ENCODE results near the gene MMP24. TPM values are rescaled to one million over a fixed set of nuclear protein-coding genes. Genes with fewer than 3 reads are reported as not detected.

Gene MMP24
- total and polyA plus RNA-seq, 2 of the 13 experiments (the other 11 are each of a cell fraction or from before 2014, with no cell fraction given), result 0.29 to 0.35 TPM

GRCh38 chr20:35307666-35308653 is 81.5 kb downstream of the MMP24 start:
- ChIA-PET POLR2A (interaction anchor here (0.6 to 6.5 kb wide), 9 partner anchors 12 to 147 kb away, joined by 3 to 78 read pairs (median 26); partner anchors contain the start of genes CEP250 and EIF6), CTCF (ENCODE audit: low intra/inter-chr PET ratio, low total read pairs) (interaction anchor here (0.6 to 6.9 kb wide), 3 partner anchors 12 to 22 kb away, joined by 3 to 204 read pairs (median 4); no protein-coding TSS in a partner anchor)
- H3K9me3 ChIP-seq (ENCODE audit: low read length), result no peaks in the 10 kb centered on the region
- H3K79me2 ChIP-seq (ENCODE audit: insufficient read depth, low read length), result no peaks in the 10 kb centered on the region
- FAIRE-seq, result no peak
- no peaks in the 10 kb centered on the region for H3K27me3 ChIP-seq (ENCODE audit: control insufficient read depth in 1 of 2, insufficient read depth in 2 of 2, low read length in 2 of 2)
- peaks cover 14 to 50% of the 10 kb centered on the region in 2 experiments for H3K36me3 ChIP-seq (replicated peaks in 1 of 2; ENCODE audit: control insufficient read depth in 1 of 2, insufficient read depth in 2 of 2, low read length in 2 of 2)
- peak; percentile 12 for TF ChIP-seq XRCC5 (optimal IDR thresholded peaks at IDR 0.05; ENCODE audit: low read length)
- no peak for TF ChIP-seq PLRG1 (conservative IDR thresholded peaks at IDR 0.05)
- TF ChIP-seq MATR3 (CRISPR knock-in tag; IDR thresholded peaks at IDR 0.05), result 0 out of 2 replicates have a peak, but pooled peaks have one; percentile 2
- TF ChIP-seq MAFK (conservative IDR thresholded peaks at IDR 0.05 in 1 of 2, IDR thresholded peaks at IDR 0.05 in 1 of 2; ENCODE audit: low read length in 2 of 2), result peak in 1 of 2 experiments; percentile 28; a peak in 1 of 4 replicates
- no peak for TF ChIP-seq FOSL1 (CRISPR knock-in tag; IDR thresholded peaks at IDR 0.05; ENCODE audit: borderline replicate concordance)
- TF ChIP-seq MNT (IDR thresholded peaks at IDR 0.05), result peak; percentile 65
- peak; percentile 71; the same call in 1 of the 2 replicates for TF ChIP-seq HNRNPL (IDR thresholded peaks at IDR 0.05; ENCODE audit: low read depth, low read length)
- TF ChIP-seq ZNF687 (CRISPR knock-in tag; IDR thresholded peaks at IDR 0.05), result peak; percentile 57
- TF ChIP-seq, protein P1, sequence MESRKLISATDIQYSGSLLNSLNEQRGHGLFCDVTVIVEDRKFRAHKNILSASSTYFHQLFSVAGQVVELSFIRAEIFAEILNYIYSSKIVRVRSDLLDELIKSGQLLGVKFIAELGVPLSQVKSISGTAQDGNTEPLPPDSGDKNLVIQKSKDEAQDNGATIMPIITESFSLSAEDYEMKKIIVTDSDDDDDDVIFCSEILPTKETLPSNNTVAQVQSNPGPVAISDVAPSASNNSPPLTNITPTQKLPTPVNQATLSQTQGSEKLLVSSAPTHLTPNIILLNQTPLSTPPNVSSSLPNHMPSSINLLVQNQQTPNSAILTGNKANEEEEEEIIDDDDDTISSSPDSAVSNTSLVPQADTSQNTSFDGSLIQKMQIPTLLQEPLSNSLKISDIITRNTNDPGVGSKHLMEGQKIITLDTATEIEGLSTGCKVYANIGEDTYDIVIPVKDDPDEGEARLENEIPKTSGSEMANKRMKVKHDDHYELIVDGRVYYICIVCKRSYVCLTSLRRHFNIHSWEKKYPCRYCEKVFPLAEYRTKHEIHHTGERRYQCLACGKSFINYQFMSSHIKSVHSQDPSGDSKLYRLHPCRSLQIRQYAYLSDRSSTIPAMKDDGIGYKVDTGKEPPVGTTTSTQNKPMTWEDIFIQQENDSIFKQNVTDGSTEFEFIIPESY (CRISPR knock-in tag; IDR thresholded peaks at IDR 0.05), result peak; percentile 78
- TF ChIP-seq PITX1 (CRISPR knock-in tag; IDR thresholded peaks at IDR 0.05), result 0 out of 2 replicates have a peak, but pooled peaks have one; percentile 18
- no peak for TF ChIP-seq ZMYM4 (CRISPR knock-in tag; IDR thresholded peaks at IDR 0.05)
- no peak overlapping the region for H3K4me2 ChIP-seq (ENCODE audit: low read depth, low read length)
- WGBS (ENCODE audit: low lambda C conversion rate), result 93% methylated on average over 13 of the region's 13 CpGs
- no peaks in the 10 kb centered on the region for H4K20me1 ChIP-seq (ENCODE audit: insufficient read depth, low read length)
- peaks cover 56% of the 10 kb centered on the region for H3K4me1 ChIP-seq (ENCODE audit: insufficient read depth, low read length)
- no peak for ATAC-seq
- BruUV-seq (replicated peaks), result no TSS peak
- in situ Hi-C loops (cut with HindIII; ENCODE audit: extremely low pct_ligation_motif_present, low pct_unique_long_range_greater_than_20kb) (no loop called here), intact Hi-C loops (cut with micrococcal nuclease; ENCODE audit: unreplicated experiment) (loop anchor here (1.0 to 5.0 kb wide), 2 partner anchors 19 to 34 kb away; no protein-coding TSS in a partner anchor)
- peak overlapping the region; percentile 43 for H3K27ac ChIP-seq (ENCODE audit: extremely low read length, insufficient read depth, low read length)
- H3K4me3 ChIP-seq (replicated peaks in 1 of 3; ENCODE audit: insufficient read depth in 1 of 3, low read depth in 2 of 3, low read length in 3 of 3), result no peak overlapping the region
- H2AFZ ChIP-seq (ENCODE audit: low read length), result no peak overlapping the region
- no peak overlapping the region for H3K9ac ChIP-seq (ENCODE audit: insufficient read depth, low read depth, low read length)
- no peak for DNase-seq (ENCODE audit: low spot score)

All from HepG2 (cell line).